HFFc6 (cell line): Measurements from ENCODE around the gene EPDR1. TPM values are rescaled to one million over a fixed set of nuclear protein-coding genes. Genes with fewer than 3 reads are reported as not detected.

Experiments
- DNase-seq: peaks from one replicate; pipeline ENCODE4 v3.0.0-alpha.2; 2018
- H3K27ac Mint-ChIP-seq: 2 replicates; pipeline ENCODE4 v1.8.0; 2020; ENCODE audit warnings: mild to moderate bottlenecking, mixed read lengths
- H3K27me3 Mint-ChIP-seq: 2 replicates; pipeline ENCODE4 v1.8.0; 2021; ENCODE audit warnings: mild to moderate bottlenecking, moderate library complexity, mixed read lengths; ENCODE audit not compliant: insufficient read depth
- H3K36me3 Mint-ChIP-seq: 2 replicates; pipeline ENCODE4 v1.8.0; 2021; ENCODE audit warnings: low read depth, mixed read lengths
- H3K4me1 Mint-ChIP-seq: 2 replicates; pipeline ENCODE4 v1.8.0; 2020; ENCODE audit warnings: low read depth, mixed read lengths
- H3K4me3 Mint-ChIP-seq: 2 replicates; pipeline ENCODE4 v1.8.0; 2020; ENCODE audit warnings: mild to moderate bottlenecking, moderate library complexity, mixed read lengths
- H3K9me3 Mint-ChIP-seq: 2 replicates; pipeline ENCODE4 v1.8.0; 2020; ENCODE audit warnings: mild to moderate bottlenecking, mixed read lengths
- CTCF ChIP-seq: fragments of 200-600 bp; sonication (generic); IDR thresholded peaks from 2 replicates; pipeline ENCODE4 v1.5.0; 2021; ENCODE audit warnings: antibody characterized with exemption, mild to moderate bottlenecking
- total RNA-seq, 6 experiments: library from RNA; stranded (reverse); fragmentation: NEBNext Ultra II Directional; extraction: Animal tissue kit (Norgen Biotek cat#: 25700); gene quantifications; 2 replicates in 1 of 6; 3 replicates in 5 of 6; pipeline ENCODE4 v1.2.3, GENCODE V29; 2021

EPDR1 gene
- total RNA-seq, 6 experiments from 2014 or later: not detected

DNA sequence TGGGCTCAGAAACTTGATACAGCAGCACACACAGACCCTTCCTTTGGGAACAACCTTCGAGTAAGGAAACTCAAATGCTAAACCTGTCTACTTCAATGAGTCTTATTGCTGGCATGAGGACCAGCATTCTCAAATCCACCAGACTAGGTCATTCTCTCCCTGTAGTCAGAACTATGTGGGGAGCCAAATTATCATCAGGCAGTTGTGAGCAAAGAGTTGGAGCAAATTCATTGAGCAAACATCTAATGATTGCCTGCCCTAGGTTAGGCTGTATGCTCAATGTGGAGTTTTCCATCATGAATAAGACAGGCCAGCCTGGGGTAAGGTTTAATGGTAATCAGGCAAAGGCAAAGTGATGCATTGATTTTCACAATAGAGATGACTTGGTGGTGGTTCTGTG, 3.6 kb downstream of the EPDR1 start:
- H3K27ac Mint-ChIP-seq: no peak overlapping the region
- peaks cover 5% of the 10 kb centered on the region; the same call in 1 of the 2 replicates for H3K27me3 Mint-ChIP-seq
- DNase-seq: no peak
- peaks cover 36% of the 10 kb centered on the region for H3K9me3 Mint-ChIP-seq
- TF ChIP-seq CTCF: no peak
- no peaks in the 10 kb centered on the region for H3K4me1 Mint-ChIP-seq
- no peak overlapping the region for H3K4me3 Mint-ChIP-seq
- H3K36me3 Mint-ChIP-seq: no peaks in the 10 kb centered on the region; the same call in 1 of the 2 replicates

DNA sequence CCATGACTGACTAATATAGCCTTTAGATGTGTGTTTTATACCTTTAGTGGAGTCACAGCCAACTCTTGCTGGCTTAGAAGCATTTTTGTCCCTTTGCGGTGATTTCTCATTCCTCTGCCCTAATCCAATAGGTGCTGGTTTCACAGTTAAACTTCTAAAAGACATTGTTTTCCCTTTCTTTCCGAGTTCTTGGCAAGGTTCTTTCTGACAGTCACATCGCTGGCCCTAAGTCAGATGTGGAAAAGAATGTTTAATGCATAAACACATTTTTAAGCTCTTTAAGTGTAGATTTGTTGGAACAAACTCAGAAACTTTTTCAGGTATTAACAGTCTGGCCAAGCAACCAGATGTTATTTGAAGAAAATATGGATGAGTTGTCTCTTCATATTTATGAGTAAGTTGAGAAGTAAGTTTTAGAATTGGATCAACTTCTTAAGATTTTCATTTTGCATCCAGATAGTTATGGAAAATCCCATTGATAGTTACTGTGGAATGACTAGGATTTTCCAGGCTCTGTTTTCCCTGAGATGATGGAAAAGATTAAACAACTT, 4.1 kb downstream of the EPDR1 start:
- no peak for TF ChIP-seq CTCF
- DNase-seq: no peak

DNA sequence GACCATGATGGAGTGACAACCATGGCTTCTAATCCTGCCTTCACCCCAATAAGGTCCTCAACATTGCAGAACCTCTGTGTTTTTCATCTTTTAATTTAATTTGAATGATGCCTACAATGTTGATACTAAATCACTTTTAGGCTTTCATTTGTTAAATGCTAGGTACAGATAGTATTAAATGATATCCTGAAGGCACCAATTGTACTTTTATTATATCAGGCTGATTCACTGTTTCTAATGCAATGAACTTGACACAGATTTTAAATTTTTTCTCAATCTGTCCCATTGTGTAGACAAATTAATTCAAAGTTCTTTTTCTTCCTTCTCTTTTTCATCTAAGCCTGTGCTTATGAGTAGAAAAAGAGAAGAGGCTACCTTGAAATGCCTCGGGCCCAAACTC, 5.2 kb downstream of the EPDR1 start:
- Mint-ChIP-seq H3K4me1 (no peaks in the 10 kb centered on the region), H3K27ac (no peak overlapping the region), H3K4me3 (no peak overlapping the region), H3K36me3 (no peaks in the 10 kb centered on the region; the same call in 1 of the 2 replicates), H3K9me3 (peaks cover 29% of the 10 kb centered on the region), H3K27me3 (no peaks in the 10 kb centered on the region)
- no peak for TF ChIP-seq CTCF
- no peak for DNase-seq

More for the DNA sequence above, 4.1 kb downstream of the EPDR1 start:
- no peak overlapping the region for H3K4me3 Mint-ChIP-seq
- H3K9me3 Mint-ChIP-seq: peaks cover 30% of the 10 kb centered on the region
- no peak overlapping the region for H3K27ac Mint-ChIP-seq
- H3K36me3 Mint-ChIP-seq: no peaks in the 10 kb centered on the region; the same call in 1 of the 2 replicates
- H3K27me3 Mint-ChIP-seq: peaks cover 4% of the 10 kb centered on the region; the same call in 1 of the 2 replicates
- no peaks in the 10 kb centered on the region for H3K4me1 Mint-ChIP-seq

DNA sequence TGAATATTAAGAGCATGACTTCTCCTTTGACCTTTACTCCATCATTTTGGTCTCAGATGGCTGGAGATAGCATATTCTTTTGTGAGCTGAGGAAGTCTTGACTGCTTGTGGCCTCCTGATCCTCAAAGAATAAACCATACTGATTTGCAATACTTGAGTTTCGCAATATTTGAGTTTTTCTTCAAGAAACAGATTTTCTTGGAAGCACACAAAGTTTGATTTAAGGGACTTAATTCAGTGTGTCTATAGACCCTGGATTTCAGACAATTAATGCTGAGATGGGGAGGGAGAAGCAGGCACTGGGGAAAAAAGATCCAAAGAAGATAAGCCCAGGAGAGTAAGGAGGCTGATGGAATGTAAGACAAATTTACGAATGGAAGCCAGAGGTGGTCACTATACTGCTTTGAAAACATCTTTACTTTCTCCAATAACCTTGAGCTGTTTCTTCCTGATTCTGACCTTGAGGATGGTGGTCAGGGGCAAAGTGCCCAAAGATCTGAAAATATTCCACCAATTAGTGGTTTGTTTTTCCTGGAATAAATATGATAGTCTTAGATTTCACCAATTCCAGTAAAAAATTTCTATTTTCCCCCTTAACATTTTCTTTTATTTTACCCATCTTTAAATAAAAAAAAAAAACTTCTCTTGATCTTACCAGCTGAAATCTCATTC, 7.5 kb downstream of the EPDR1 start:
- no peak for DNase-seq
- Mint-ChIP-seq H3K4me3 (no peak overlapping the region), H3K27me3 (no peaks in the 10 kb centered on the region), H3K36me3 (no peaks in the 10 kb centered on the region; the same call in 1 of the 2 replicates), H3K9me3 (peaks cover 31% of the 10 kb centered on the region), H3K4me1 (no peaks in the 10 kb centered on the region), H3K27ac (no peak overlapping the region)
- no peak for TF ChIP-seq CTCF

DNA sequence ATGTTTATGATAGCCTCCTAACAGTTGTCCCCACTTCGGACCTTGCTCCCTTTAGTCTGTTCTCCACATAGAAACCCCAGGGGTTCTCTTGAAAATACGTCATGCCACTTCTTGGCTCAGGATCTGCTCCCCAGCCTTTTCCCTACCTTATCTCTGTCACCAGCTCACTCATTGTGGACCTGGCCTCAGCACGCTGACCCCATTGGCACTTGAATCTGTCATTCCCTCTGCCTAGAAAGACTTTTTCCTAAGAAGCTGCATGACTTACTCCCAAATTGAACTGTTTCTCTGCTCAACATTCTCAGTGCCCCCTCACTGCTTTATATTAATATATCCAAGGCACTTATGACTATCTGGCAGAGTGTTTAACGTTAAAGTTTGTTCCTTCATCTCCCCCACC, 8.4 kb downstream of the EPDR1 start:
- Mint-ChIP-seq H3K36me3 (no peaks in the 10 kb centered on the region), H3K27me3 (no peaks in the 10 kb centered on the region), H3K27ac (no peak overlapping the region), H3K9me3 (peaks cover 33% of the 10 kb centered on the region), H3K4me1 (no peaks in the 10 kb centered on the region), H3K4me3 (no peak overlapping the region)
- no peak for TF ChIP-seq CTCF
- DNase-seq: no peak
